Measurements from ENCODE around the gene IGFLR1.
"Not testable (repeated sequence)": the region's sequence is repeated elsewhere in the genome, so short reads cannot be mapped to it uniquely, and the experiment has no call there.

The IGFLR1 gene

DNA sequence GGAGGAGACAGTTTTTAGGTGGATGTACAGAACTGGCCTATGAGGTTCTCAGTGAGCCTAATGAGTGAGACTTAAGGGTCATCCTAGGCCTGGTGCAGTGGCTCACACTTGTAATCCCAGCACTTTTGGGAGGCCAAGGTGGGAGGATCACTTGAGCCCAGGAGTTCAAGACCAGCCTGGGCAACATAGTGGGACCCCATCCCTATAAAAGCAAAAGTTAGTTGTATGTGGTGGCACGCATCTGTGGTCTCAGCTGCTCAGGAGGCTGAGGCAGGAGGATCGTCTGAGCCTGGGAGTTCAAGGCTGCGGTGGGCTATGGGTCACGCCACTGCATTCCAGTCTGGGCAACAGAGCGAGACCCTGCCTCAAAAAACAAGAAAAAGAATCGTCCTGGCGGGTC is 18.1 kb downstream of the IGFLR1 start:
- in situ Hi-C loops (cut with MboI; ENCODE audit: low sequenced_read_pairs): not testable (repeated sequence)

DNA sequence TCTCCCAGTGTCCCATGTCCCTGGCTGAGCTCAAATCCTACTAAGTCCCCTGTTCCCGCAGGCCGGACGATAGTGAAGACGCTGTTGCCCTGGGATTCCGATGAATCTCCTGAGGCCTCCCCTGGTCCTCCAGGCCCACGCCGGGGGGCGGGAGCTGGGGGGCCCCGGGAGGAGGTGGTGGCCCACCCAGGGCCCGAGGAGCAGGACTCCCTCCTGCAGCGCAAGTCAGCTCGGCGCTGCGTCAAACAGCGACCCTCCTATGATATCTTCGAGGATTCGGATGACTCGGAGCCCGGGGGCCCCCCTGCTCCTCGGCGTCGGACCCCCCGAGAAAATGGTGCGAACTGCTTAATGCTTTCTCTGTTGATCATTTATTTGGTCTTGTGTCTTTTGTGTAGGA is 18.6 kb downstream of the IGFLR1 start:
- in situ Hi-C loops (cut with MboI; ENCODE audit: low sequenced_read_pairs): no loop called here

DNA sequence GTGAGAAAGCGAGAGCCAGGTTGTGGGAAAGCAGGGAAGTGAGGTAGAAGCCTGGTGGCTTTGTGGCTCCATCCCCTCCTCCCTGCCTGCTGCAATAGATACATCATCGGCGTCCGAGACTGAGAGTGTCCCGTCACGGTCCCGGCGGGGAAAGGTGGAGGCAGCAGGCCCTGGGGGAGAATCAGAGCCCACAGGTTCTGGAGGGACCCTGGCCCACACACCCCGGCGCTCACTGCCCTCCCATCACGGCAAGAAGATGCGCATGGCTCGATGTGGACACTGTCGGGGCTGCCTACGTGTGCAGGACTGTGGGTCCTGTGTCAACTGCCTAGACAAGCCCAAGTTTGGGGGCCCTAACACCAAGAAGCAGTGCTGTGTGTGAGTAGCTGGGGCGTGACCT is 19.4 kb downstream of the IGFLR1 start:
- in situ Hi-C loops (cut with MboI; ENCODE audit: low sequenced_read_pairs): no loop called here

DNA sequence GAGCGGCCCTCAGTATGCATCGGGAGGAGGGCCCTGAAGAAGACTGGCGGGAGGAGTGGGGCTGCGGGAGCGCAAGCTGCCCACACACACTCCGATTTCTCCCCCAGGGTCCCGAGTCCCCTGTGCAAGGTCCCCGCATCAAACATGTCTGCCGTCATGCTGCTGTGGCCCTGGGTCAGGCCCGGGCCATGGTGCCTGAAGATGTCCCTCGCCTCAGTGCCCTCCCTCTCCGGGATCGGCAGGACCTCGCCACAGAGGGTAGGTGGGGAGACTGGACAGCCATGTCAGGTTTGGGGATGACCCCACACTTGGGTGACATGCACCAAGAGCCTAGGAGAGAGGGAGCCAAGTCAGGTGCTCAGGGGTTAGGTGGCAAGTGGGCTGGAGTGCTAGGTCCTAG is 19.8 kb downstream of the IGFLR1 start:
- in situ Hi-C loops (cut with MboI; ENCODE audit: low sequenced_read_pairs): no loop called here

DNA sequence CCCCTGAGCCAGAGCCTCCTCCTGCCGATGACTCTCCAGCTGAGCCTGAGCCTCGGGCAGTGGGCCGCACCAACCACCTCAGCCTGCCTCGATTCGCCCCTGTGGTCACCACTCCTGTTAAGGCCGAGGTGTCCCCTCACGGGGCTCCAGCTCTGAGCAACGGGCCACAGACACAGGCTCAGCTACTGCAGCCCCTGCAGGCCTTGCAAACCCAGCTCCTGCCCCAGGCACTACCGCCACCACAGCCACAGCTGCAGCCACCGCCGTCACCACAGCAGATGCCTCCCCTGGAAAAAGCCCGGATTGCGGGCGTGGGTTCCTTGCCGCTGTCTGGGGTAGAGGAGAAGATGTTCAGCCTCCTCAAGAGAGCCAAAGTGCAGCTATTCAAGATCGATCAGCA is 20.9 kb downstream of the IGFLR1 start:
- in situ Hi-C loops (cut with MboI; ENCODE audit: low sequenced_read_pairs): no loop called here

DNA sequence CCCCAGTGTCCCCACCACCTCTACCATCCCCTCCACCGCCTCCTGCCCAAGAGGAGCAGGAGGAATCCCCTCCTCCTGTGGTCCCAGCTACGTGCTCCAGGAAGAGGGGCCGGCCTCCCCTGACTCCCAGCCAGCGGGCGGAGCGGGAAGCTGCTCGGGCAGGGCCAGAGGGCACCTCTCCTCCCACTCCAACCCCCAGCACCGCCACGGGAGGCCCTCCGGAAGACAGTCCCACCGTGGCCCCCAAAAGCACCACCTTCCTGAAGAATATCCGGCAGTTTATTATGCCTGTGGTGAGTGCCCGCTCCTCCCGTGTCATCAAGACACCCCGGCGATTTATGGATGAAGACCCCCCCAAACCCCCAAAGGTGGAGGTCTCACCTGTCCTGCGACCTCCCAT is 21.6 kb downstream of the IGFLR1 start:
- in situ Hi-C loops (cut with MboI; ENCODE audit: low sequenced_read_pairs): no loop called here

DNA sequence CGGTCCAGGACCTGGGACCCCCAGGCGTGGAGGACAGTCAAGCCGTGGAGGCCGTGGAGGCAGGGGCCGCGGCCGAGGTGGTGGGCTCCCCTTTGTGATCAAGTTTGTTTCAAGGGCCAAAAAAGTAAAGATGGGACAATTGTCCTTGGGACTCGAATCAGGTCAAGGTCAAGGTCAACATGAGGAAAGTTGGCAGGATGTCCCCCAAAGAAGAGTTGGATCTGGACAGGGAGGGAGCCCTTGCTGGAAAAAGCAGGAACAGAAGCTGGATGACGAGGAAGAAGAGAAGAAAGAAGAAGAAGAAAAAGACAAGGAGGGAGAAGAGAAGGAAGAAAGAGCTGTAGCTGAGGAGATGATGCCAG is 22.1 kb downstream of the IGFLR1 start:
- in situ Hi-C loops (cut with MboI; ENCODE audit: low sequenced_read_pairs): no loop called here

DNA sequence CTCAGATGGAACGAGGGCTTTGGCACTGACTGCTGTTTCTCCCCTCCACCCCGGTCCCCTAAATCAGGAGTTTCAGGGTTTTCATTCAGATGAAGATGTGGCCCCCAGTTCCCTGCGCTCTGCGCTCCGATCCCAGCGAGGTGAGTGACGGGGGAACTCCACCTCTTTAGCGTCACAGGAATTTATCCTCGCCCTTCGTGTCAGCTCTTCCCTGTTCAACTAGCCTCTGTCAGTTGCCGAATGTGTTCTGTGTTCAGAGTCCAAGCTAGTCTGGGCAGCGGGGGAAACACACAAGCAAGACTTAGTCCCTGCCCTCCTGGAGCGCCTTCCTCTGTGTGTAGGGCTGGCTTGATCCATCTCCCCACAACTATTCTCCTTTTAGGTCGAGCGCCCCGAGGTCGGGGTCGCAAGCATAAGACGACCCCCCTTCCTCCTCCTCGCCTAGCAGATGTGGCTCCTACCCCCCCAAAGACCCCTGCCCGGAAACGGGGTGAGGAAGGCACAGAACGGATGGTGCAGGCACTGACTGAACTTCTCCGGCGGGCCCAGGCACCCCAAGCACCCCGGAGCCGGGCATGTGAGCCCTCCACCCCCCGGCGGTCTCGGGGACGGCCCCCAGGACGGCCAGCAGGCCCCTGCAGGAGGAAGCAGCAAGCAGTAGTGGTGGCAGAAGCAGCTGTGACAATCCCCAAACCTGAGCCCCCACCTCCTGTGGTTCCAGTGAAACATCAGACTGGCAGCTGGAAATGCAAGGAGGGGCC is 22.7 kb downstream of the IGFLR1 start:
- in situ Hi-C loops (cut with MboI; ENCODE audit: low sequenced_read_pairs): no loop called here

DNA sequence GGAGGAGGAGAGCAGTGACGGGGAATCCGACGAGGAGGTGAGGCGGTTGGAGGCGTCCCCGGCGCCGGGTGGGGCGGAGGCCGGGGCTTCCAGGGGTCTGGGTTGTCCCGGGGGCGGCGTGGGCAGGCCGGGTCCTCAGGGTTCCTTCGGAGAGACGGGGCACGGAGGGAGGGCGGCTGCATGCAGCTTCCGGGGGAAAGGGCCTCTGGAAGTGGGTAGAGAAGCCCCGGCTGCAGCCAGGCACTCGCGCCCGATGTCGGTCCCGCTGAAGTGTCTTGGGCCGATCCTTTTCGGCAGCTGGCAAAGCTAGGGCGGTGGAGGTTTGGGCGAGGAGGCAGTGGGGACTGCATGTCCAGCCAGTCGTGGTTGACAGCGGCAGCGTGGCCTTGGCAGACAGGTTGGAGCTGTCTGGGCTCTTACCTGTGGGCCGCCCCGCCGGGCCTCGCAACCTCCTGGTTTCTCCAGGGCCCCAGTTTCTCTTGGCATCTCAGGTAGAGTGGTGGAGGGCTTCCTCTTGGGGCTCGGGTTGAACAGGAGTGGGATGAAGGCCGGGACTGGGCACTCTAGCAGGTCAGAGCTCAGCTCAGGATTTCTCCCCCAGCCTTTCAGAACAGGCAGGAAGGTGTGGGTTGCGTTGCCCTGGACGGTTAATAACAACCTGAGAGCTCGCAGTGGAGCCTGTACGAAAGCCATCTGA is 23.8 kb downstream of the IGFLR1 start:
- in situ Hi-C loops (cut with MboI; ENCODE audit: low sequenced_read_pairs): no loop called here

DNA sequence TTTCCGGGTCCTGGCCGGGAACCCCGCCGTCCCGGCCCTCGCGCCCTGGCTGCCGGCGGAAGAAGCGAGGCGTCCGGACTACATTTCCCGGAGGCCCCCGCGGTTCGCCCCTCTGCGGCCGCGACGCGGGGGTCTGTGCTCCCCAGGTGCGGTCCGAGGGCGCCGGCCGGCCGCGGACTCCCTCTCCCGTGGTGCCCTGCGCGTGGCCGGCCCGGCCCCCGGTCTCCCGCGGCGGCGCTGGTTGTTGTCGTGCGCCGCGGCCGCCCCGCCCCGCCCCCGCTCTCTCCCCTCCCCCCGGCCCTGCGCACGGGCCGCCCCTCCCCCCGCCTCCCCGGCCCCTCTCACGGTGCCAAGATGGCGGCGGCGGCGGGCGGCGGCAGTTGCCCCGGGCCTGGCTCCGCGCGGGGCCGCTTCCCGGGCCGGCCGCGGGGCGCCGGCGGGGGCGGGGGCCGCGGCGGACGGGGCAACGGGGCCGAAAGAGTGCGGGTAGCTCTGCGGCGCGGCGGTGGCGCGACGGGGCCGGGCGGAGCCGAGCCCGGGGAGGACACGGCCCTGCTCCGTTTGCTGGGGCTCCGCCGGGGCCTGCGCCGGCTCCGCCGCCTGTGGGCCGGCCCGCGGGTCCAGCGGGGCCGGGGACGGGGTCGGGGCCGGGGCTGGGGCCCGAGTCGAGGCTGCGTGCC is 24.4 kb downstream of the IGFLR1 start, which contains the start of gene KMT2B:
Gene KMT2B (plus strand): TSS at position 339 of the 680 bp plus-strand sequence. CDS start 16 bp downstream, at position 355.
- in situ Hi-C loops (cut with MboI; ENCODE audit: low sequenced_read_pairs): no loop called here

DNA sequence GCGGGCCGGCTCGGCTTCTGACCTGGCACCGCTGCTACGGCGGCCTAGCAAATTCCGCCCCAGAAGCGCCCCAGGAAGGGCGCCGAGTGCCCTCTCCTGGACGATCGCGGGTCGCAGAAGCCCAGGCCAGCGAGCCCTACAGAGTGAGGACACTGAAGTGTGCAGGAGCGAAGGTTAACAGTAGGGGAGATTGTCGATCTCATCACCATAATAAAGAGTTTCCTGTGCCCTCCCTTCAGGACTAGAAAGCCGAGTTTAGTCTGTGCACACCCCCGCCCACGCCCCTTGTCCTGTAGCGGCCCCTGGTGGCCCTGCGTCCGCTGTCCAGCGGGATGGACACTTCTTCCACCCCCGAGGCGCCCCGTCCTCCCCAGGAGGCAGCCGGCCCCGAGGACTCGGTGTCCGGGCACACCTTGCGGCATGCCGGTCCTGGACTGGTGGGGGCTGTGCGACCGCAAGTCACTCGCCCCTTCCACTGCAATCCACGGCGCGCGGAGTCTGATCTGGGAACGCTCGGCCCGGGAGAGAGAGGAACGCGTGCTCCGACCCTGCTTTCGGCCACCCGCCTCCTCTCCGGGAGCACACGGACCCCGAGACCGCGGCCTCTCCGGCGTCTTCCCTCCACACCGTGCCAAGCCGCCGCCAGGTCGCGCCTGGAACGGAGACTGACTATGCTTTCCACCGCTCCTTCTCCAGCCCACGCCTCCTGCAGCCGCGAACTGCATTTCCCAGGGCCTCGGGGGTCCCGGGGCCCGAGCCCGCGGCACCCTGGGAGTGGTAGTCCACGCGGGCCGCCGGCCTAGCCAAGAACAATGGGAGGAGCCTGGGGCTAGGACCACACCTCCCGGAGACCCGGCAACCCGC is 25.2 kb downstream of the IGFLR1 start:
- in situ Hi-C loops (cut with MboI; ENCODE audit: low sequenced_read_pairs): no loop called here

DNA sequence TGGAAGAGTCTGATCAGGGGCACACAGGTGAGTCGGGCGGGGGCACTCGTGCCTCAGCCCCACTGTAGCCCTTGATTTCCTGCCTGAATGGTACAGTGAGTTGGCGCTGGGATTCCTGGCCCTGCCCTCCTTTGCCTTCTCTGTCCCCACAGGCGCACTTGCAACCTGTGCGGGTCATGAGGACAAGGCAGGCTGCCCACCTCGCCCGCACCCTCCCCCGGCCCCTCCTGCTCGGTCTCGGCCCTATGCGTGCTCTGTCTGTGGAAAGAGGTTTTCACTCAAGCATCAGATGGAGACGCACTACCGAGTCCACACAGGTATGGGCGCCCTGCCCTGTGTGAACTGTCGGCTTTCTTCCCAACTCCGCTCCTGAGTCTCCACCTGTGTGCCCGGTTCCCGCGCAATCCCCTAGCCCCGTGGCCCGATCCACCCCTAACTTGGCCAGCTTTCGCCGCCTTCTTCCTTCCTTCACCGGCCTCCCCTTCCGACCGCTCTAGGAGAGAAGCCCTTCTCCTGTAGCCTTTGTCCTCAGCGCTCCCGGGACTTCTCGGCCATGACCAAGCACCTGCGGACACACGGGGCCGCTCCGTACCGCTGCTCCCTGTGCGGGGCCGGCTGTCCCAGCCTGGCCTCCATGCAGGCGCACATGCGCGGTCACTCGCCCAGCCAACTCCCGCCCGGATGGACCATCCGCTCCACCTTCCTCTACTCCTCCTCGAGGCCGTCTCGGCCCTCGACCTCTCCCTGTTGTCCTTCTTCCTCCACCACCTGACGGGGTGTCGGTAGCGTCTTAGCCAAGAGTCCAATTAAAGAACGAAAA is 26.1 kb downstream of the IGFLR1 start:
- in situ Hi-C loops (cut with MboI; ENCODE audit: low sequenced_read_pairs): no loop called here

DNA sequence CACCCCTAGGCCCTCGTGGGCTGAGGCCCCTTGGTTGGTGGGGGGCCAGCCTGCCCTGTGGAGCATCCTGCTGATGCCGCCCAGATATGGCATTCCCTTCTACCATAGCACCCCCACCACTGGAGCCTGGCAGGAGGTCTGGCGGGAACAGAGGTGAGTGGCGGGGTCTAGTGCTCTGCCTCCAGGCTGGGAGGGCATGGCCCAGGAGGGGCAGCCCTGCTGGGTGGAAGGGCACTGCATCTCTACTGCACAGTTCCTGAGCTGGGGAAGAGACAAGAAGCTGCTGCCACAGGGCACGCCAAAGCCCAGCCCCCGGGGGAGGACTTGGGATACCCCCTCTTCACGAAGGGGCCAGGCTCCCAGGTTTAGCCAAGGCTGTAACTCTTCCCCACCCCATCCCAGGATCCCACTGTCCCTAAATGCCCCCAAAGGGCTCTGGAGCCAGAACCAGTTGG is 26.9 kb downstream of the IGFLR1 start:
- in situ Hi-C loops (cut with MboI; ENCODE audit: low sequenced_read_pairs): no loop called here

DNA sequence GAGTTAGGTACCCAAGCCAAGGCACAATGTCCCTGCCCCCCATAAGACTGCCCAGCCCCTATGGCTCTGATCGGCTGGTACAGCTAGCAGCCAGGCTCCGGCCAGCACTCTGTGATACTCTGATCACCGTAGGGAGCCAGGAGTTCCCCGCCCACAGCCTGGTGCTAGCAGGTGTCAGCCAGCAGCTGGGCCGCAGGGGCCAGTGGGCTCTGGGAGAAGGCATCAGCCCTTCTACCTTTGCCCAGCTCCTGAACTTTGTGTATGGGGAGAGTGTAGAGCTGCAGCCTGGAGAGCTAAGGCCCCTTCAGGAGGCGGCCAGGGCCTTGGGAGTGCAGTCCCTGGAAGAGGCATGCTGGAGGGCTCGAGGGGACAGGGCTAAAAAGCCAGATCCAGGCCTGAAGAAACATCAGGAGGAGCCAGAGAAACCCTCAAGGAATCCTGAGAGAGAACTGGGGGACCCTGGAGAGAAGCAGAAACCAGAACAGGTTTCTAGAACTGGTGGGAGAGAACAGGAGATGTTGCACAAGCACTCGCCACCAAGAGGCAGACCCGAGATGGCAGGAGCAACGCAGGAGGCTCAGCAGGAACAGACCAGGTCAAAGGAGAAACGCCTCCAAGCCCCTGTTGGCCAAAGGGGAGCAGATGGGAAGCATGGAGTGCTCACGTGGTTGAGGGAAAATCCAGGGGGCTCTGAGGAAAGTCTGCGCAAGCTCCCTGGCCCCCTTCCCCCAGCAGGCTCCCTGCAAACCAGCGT is 27.5 kb downstream of the IGFLR1 start:
- in situ Hi-C loops (cut with MboI; ENCODE audit: low sequenced_read_pairs): no loop called here

DNA sequence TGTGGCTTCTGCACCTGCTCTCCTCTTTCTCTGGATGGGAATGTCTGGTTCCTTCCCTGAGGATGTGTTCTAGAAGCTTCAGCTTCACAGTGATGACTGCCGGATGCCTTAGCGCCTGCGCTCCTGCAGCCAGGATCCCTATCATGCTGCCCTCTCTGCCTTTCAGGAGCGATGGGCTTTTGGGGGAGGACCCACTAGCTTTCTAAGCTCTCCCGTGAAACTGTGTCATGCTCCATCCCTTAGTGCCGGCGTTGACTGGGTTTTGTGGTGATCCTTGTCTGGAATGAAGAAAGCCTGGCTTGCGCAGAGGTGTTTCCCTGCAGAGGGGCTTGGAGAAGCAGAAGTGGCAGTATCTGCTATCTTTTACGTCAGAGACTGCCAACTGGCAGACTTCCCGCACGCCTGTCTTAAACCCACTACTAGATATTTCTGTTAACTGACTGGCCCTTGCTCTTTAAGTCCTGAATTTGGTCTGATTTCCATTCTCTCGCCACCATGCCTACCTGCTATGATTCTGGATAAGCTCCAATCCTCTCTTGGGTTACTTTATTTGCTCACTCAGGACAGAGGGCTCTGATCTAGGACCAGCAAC is 28.3 kb downstream of the IGFLR1 start:
- in situ Hi-C loops (cut with MboI; ENCODE audit: low sequenced_read_pairs): no loop called here

DNA sequence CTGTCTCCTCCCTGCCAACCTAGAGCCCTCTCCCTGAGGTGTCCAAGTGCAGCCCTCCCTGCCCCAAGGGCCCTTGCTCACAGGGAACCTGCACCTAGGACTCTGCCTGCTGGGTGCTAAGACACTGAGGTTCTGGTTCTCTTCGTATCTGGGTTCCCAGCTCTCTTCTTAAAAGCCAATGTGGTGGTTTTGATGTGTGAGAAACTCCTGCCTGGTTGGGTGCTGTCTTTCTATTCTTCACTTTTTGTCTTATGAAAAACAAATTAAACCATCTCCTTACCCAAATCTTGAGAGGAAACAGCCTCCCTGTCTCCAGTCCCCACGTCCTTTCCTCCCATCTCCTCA is 28.8 kb downstream of the IGFLR1 start:
- in situ Hi-C loops (cut with MboI; ENCODE audit: low sequenced_read_pairs): no loop called here

DNA sequence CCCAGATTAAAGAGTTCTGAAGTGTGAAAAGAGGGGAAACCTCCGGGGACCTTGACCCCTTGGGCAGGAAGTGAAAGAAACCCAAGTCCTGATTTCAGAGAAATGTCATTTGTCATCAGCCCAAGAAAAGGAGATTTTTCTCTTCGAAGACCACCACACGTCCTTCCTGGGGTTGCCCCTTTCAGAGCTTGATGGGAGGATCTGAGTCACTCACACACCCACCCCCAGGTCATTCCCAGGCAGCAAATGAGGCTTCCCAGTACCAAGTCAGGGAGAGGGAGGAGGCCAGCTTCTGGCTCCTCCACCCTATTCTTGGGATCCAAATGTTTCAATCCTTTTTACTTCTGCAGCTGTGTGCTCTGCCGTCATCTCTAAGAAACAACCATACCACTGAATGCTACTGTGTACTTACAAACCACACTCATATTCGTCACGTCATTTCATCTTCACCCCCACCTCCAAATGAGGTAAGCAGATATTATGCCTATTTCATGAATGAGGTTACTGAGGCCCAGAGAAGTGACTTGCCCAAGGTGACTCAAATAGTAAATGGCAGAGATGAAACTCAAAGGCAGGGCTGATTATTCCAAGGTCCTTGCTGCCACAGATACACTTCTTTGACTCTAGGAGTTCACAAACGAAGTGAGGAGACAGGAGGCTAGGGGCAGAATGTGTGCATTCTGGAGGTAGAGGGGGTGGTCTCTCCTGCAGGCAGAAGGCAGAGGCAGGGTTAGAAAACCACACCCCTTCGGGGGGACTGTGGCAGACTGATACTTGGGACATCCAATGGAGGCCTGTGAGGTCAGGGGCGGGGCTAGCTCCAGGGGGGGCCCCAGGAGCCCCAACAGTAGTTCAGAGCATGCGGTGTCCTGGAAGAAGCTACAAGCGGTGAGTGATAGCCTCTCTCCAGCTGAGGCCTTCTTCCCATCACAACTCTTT is 29.4 kb downstream of the IGFLR1 start:
- in situ Hi-C loops (cut with MboI; ENCODE audit: low sequenced_read_pairs): no loop called here

Measured in HL-60/S4 treated with retinoic acid at 250 ng/mL for 4 days and 3 days (cell line).